KOPT-K1 (cell line): Measurements from ENCODE around the gene OMP.
"Not testable (repeated sequence)": the region's sequence is repeated elsewhere in the genome, so short reads cannot be mapped to it uniquely, and the experiment has no call there.

Experiments used
- H3K27ac ChIP-seq: fragments of 200-600 bp; sonication (generic); 2 replicates; pipeline ENCODE4 v1.5.1; 2016; ENCODE audit warnings: antibody characterized with exemption, mild to moderate bottlenecking, low read depth, low read length; ENCODE audit not compliant: poor library complexity, severe bottlenecking
- H3K36me3 ChIP-seq: fragments of 200-600 bp; sonication (generic); 2 replicates; pipeline ENCODE4 v1.5.1; 2017; ENCODE audit warnings: antibody characterized with exemption, mild to moderate bottlenecking, low read length, moderate library complexity; ENCODE audit not compliant: insufficient read depth
- H3K9me3 ChIP-seq: fragments of 200-600 bp; sonication (generic); 2 replicates; pipeline ENCODE4 v1.5.1; 2017; ENCODE audit warnings: antibody characterized with exemption, low read length, mild to moderate bottlenecking; ENCODE audit not compliant: insufficient read depth, poor library complexity, severe bottlenecking

The OMP gene

GRCh38 chr11:77089004-77089545 is 13.6 kb upstream of the OMP start:
- H3K9me3 ChIP-seq, result no peaks in the 10 kb centered on the region
- no peak overlapping the region for H3K27ac ChIP-seq
- no peaks in the 10 kb centered on the region for H3K36me3 ChIP-seq

DNA sequence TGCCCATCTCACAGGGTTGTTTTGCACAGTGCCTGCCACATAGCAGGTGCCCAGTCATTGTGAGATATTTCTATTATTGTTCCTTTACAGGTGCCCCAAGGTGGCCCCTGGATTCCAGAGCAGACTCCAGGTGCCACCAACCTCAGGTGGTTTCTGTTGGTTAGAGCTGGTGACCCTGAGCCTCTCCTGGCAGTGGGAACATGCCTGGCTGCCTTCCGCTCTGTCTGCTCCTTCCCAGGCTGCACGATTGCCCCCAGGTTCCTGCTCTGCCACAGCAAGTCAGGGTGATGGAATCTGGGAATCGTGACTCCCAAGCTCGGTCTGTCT is 12.6 kb upstream of the OMP start:
- no peaks in the 10 kb centered on the region for H3K9me3 ChIP-seq
- no peaks in the 10 kb centered on the region for H3K36me3 ChIP-seq
- no peak overlapping the region for H3K27ac ChIP-seq

GRCh38 chr11:77090373-77091111 is 12.1 kb upstream of the OMP start:
- H3K36me3 ChIP-seq, result no peaks in the 10 kb centered on the region
- no peaks in the 10 kb centered on the region for H3K9me3 ChIP-seq
- no peak overlapping the region for H3K27ac ChIP-seq

DNA sequence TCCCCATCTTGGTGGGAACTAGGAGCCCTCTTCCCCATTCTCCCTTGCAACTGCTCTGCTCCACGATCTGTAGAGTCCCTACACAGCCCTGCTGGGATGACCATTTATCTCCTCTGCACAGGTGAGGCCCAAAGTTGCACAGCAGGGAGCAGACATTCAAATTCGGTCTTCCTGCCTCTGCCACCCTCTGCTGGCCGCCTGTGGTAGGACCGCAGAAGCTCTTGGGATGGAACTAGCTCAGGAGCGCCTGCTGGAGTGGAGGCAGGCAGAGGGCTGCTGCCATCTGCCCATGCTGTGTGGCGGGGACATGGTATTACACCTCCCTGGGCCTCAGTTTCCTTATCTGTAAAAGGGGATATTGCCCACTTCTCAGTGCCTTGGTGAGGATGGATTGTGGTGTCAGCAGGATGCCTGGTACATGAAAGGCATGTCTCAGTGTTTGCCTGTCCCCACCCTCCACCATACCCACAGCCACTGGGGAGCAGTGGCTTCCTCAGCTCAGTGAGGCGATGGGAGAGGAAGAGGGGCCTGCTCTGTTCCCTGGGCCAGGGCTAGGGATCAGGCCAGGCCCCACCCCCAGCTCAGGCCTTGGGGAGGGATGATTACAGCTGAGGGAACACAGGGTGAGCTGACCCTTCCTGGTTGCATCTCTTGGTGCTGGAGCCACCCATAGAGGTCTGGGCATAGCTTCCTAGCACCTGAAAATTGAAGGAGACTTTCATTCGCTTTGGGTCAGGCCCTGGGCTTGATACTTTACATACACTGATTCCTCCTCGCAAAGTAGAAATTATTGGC is 11.3 kb upstream of the OMP start:
- no peak overlapping the region for H3K27ac ChIP-seq
- no peaks in the 10 kb centered on the region for H3K9me3 ChIP-seq
- no peaks in the 10 kb centered on the region for H3K36me3 ChIP-seq

DNA sequence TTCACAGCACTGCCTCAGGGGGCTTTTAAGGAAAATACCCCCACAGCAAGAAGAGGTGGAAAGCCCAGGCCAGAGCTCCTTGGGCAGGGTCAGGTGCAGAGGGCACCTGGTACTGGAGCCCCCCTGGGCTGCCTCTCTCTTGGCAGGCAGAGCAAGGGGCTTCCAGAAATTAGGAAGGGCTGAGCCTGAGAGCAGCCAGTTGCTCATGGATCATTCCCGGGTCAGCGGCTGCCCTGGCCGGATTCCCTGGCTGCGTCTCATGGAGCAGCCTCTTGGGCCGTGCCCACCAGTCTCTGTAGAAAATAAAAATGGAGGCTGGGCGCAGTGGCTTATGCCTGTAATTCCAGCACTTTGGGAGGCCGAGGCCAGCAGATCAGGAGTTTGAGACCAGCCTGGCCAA is 10.3 kb upstream of the OMP start:
- no peak overlapping the region for H3K27ac ChIP-seq
- no peaks in the 10 kb centered on the region for H3K9me3 ChIP-seq
- H3K36me3 ChIP-seq, result no peaks in the 10 kb centered on the region

DNA sequence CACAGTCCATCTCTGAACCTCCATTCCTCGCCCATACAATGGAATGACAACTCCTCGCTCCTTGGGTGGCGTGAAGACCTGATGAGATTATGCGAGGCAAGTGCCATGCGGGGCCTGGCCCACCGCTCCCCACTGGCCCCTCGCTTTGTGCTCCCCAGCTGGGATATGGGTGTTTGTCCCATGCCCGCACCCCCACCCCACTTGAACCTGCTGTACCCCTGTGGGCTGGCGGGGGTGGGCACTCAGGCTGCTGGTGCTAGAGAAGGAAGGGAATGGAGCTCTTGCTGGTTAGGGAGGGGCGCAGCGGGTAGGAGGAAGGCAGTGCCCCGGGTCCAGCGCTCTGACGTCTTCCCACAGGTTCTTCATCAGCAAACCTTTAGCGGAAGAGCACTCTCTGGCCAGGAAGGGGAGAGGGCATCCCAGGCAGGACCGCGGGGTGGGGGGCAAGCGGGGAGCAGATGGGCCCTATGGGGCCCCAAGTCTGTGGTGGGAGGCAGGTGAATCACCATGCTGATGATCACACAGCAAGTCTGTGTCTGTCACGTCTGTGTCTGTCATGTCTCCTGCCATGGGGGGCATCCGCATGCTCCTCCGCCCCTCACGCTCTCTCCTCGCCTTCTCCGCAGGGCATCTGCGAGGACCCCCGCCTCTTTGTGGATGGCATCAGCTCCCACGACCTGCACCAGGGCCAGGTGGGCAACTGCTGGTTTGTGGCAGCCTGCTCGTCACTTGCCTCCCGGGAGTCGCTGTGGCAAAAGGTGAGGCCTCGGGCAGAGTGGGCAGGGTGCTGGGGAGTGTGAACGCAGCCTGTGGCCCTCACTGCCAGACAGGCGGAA is 9.4 kb upstream of the OMP start:
- no peaks in the 10 kb centered on the region for H3K9me3 ChIP-seq
- no peak overlapping the region for H3K27ac ChIP-seq
- no peaks in the 10 kb centered on the region for H3K36me3 ChIP-seq

DNA sequence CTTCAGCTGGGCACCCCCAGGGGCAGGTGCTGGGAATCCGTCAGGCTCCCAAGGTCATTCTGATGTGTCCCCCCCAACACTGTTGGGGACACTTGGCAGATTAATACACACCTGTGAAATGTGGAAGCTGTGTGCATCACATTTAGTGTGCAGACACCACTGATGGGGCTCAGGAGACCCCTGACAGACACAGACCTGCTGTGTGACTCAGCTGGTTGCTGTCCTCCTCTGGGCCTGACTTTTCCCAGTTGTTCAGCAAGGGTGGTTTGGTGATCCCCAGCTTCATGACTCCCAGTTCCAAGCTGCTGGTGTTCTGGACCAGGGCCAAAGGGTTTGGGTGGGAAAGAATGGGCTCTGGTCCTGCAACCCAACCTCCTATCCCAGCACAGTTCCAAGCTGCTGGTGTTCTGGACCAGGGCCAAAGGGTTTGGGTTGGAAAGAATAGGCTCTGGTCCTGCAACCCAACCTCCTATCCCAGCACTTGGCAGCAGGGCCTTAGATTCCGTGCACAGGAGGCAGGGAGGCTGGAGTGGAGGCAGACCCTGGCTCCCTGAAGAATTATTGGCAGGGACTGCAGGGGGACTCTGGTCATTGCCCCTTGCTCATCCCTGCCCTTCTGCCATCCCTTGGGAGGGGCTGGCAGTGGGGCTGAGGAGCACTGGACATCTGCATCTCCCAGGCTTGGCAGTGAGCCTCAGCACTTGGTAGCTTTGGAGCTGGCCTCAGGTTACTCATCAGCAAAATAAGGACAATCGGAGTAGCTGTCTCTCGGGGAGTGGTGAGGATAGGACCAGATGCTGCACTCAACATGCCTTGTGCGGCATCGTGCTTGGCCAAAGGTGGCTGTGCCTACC is 8.4 kb upstream of the OMP start:
- Histone ChIP-seq H3K9me3 (no peaks in the 10 kb centered on the region), H3K27ac (no peak overlapping the region), H3K36me3 (no peaks in the 10 kb centered on the region)

GRCh38 chr11:77094841-77095365 is 7.7 kb upstream of the OMP start:
- Histone ChIP-seq H3K27ac (no peak overlapping the region), H3K9me3 (no peaks in the 10 kb centered on the region), H3K36me3 (no peaks in the 10 kb centered on the region)

GRCh38 chr11:77095551-77096490 is 6.8 kb upstream of the OMP start:
- Histone ChIP-seq H3K27ac (no peak overlapping the region), H3K9me3 (no peaks in the 10 kb centered on the region), H3K36me3 (no peaks in the 10 kb centered on the region)

GRCh38 chr11:77096591-77097019 is 6.0 kb upstream of the OMP start:
- no peak overlapping the region for H3K27ac ChIP-seq
- H3K9me3 ChIP-seq, result no peaks in the 10 kb centered on the region
- H3K36me3 ChIP-seq, result no peaks in the 10 kb centered on the region

DNA sequence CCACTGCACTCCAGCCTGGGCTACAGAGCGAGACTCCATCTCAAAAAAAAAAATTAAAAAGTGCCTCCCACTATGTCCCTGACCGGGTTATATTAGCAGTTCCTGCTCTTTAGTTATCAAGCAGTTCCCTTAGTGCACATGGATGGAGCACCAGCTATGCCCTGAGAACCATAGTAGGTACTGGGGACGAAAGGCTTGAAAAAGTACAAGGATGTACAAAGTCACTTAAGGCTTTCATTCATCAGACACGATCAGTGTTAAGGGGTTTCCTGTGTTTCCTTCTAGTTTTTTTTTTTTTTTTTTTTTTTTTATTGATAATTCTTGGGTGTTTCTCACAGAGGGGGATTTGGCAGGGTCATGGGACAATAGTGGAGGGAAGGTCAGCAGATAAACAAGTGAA is 5.5 kb upstream of the OMP start:
- H3K27ac ChIP-seq, H3K9me3 ChIP-seq, H3K36me3 ChIP-seq: not testable (repeated sequence)

DNA sequence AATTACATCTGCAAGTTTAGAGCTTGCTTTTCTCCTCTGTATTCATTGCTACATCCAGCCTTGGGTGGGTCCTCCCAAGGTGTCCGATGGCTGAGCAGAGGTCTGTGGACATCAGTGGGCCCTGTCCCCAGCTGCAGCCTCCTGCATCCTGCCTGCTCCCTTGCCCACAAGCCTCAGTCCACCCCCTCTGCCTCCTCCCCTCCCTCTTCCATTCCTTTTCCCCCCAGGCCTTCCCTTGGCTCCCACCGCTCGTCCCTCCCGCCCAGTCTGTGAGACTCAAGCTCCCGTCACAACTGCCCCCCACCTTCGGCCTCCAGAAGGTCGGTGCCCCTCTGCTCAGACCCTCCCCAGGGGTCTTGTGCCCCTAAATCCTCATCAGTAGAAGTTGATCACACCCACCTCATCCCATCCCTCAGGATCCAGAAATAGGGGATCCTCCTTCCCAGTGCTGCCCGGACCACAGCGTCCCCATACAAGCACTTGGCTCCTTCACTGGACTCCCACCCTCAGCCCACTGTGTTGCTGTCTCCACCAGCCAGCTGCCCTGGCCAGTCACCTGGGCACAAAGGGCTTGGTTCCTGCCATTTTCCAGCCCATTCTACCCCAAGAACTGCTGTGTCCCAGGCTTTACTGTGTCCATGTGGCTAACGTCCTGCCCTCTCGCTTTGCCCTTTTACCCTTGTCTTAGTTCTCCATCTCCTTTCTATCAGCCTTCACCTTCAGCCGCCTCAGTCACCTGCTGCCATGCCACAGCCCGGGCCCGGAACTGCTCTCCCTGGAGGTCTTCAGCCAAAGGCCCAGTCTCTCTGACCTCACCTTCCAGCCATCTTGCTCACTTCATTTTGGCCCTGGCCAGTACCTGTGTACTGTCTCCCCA is 2.2 kb upstream of the OMP start:
- H3K27ac ChIP-seq, result no peak overlapping the region
- no peaks in the 10 kb centered on the region for H3K36me3 ChIP-seq
- no peaks in the 10 kb centered on the region for H3K9me3 ChIP-seq
